ENCODE data around the gene PRR20G. TPM values are rescaled to one million over a fixed set of nuclear protein-coding genes. Genes with fewer than 3 reads are reported as not detected.

PRR20G gene
- not detected in 2 replicates for polyA plus RNA-seq
- polyA minus RNA-seq = not detected in 2 replicates

DNA sequence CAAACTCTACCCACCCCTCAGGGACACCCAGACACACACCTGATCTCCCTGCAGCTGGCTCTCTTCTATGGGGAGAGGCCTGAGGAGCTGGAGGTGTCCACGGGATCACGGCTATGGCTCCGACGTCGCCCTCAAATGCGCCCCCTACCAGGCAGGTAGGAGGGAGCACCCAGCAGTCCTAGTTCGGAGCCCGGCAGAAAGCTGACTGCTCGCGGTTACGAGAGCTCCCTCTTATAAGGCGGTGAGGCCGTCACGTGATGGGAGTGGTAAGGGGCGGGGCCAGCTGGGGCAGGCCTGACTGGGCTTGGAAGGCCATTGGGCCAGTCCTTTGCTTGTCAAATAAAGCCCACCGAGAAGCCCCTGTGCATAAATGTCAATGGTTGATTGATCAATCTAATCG, at the start of gene PRR20G:
Gene PRR20G, minus strand, starts transcription at position 207 of the 400 bp plus-strand sequence. CDS start 681 bp downstream, outside the sequence.
- TF ChIP-seq TAF1 (IDR thresholded peaks at IDR 0.05; ENCODE audit: low read depth) (no peak), SMC3 (conservative IDR thresholded peaks at IDR 0.05; ENCODE audit: poor library complexity) (no peak), EP300 (conservative IDR thresholded peaks at IDR 0.05; ENCODE audit: poor library complexity, severe bottlenecking) (no peak), MXI1 (conservative IDR thresholded peaks at IDR 0.05; ENCODE audit: poor library complexity, severe bottlenecking) (no peak), RAD21 (conservative IDR thresholded peaks at IDR 0.05) (no peak), POLR2AphosphoS5 (IDR thresholded peaks at IDR 0.05) (no peak), EZH2 (IDR thresholded peaks at IDR 0.05; ENCODE audit: borderline replicate concordance, insufficient read depth, low read length, poor library complexity, severe bottlenecking) (no peak)
- TF ChIP-seq, protein P1, sequence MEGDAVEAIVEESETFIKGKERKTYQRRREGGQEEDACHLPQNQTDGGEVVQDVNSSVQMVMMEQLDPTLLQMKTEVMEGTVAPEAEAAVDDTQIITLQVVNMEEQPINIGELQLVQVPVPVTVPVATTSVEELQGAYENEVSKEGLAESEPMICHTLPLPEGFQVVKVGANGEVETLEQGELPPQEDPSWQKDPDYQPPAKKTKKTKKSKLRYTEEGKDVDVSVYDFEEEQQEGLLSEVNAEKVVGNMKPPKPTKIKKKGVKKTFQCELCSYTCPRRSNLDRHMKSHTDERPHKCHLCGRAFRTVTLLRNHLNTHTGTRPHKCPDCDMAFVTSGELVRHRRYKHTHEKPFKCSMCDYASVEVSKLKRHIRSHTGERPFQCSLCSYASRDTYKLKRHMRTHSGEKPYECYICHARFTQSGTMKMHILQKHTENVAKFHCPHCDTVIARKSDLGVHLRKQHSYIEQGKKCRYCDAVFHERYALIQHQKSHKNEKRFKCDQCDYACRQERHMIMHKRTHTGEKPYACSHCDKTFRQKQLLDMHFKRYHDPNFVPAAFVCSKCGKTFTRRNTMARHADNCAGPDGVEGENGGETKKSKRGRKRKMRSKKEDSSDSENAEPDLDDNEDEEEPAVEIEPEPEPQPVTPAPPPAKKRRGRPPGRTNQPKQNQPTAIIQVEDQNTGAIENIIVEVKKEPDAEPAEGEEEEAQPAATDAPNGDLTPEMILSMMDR (IDR thresholded peaks at IDR 0.05; ENCODE audit: poor library complexity, severe bottlenecking) = no peak
- TF ChIP-seq, protein P2, sequence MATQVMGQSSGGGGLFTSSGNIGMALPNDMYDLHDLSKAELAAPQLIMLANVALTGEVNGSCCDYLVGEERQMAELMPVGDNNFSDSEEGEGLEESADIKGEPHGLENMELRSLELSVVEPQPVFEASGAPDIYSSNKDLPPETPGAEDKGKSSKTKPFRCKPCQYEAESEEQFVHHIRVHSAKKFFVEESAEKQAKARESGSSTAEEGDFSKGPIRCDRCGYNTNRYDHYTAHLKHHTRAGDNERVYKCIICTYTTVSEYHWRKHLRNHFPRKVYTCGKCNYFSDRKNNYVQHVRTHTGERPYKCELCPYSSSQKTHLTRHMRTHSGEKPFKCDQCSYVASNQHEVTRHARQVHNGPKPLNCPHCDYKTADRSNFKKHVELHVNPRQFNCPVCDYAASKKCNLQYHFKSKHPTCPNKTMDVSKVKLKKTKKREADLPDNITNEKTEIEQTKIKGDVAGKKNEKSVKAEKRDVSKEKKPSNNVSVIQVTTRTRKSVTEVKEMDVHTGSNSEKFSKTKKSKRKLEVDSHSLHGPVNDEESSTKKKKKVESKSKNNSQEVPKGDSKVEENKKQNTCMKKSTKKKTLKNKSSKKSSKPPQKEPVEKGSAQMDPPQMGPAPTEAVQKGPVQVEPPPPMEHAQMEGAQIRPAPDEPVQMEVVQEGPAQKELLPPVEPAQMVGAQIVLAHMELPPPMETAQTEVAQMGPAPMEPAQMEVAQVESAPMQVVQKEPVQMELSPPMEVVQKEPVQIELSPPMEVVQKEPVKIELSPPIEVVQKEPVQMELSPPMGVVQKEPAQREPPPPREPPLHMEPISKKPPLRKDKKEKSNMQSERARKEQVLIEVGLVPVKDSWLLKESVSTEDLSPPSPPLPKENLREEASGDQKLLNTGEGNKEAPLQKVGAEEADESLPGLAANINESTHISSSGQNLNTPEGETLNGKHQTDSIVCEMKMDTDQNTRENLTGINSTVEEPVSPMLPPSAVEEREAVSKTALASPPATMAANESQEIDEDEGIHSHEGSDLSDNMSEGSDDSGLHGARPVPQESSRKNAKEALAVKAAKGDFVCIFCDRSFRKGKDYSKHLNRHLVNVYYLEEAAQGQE (IDR thresholded peaks at IDR 0.05; ENCODE audit: borderline replicate concordance) = no peak
- H3K4me3 ChIP-seq (ENCODE audit: low read length) = no peak within 1 kb of the TSS
- no peaks in the 10 kb centered on the region for H3K79me2 ChIP-seq (replicated peaks; ENCODE audit: insufficient read depth, low read length)
- no peak within 1 kb of the TSS for H3K27ac ChIP-seq (ENCODE audit: low read length)
- no peak within 1 kb of the TSS for H3K9ac ChIP-seq (ENCODE audit: low read length)
- H3F3A ChIP-seq (ENCODE audit: insufficient read depth, low read length, poor library complexity, severe bottlenecking) = no peaks in the 10 kb centered on the region
- H3K27me3 ChIP-seq (ENCODE audit: insufficient read depth, low read depth, low read length) = no peaks in the 10 kb centered on the region
- no peak within 1 kb of the TSS for H2AFZ ChIP-seq (ENCODE audit: low read depth, low read length)
- peaks cover 5% of the 10 kb centered on the region for H3K9me3 ChIP-seq (ENCODE audit: low read length)
- no peaks in the 10 kb centered on the region for H3K36me3 ChIP-seq (ENCODE audit: insufficient read depth, low read length)
- H3K4me2 ChIP-seq (ENCODE audit: low read length) = no peak within 1 kb of the TSS
- no peaks in the 10 kb centered on the region for H3K9me2 ChIP-seq (ENCODE audit: insufficient read depth, low read length)
- H4K20me1 ChIP-seq (ENCODE audit: insufficient read depth) = no peaks in the 10 kb centered on the region

DNA sequence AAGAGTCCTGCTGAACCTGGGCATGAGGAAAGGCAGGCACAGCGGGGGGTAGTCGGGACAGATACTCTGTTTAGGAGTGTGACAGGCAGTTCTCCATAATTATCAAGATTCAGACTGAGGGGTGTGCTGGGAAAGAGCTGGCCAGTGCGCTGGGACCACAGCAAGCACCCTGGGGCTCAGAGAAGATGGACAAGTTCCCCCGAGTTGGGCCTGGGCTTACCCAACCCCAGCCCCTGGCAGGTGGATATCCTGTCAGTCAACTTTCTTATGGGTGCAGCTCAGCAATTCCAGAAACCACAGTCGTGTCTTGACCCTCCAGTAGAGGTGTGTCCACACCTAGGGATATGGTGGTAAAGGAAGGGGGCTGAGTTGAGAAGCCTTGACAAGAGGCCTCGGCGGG, 49.2 kb upstream of the PRR20G start:
- Histone ChIP-seq H3K4me3 (ENCODE audit: low read length) (no peak overlapping the region), H4K20me1 (ENCODE audit: insufficient read depth) (no peaks in the 10 kb centered on the region), H3K27me3 (ENCODE audit: insufficient read depth, low read depth, low read length) (no peaks in the 10 kb centered on the region), H3K9me2 (ENCODE audit: insufficient read depth, low read length) (no peaks in the 10 kb centered on the region), H3F3A (ENCODE audit: insufficient read depth, low read length, poor library complexity, severe bottlenecking) (no peaks in the 10 kb centered on the region), H3K4me2 (ENCODE audit: low read length) (no peak overlapping the region), H3K27ac (ENCODE audit: low read length) (no peak overlapping the region), H3K9ac (ENCODE audit: low read length) (no peak overlapping the region), H2AFZ (ENCODE audit: low read depth, low read length) (no peak overlapping the region), H3K36me3 (ENCODE audit: insufficient read depth, low read length) (no peaks in the 10 kb centered on the region), H3K9me3 (ENCODE audit: low read length) (peaks cover 3% of the 10 kb centered on the region), H3K79me2 (replicated peaks; ENCODE audit: insufficient read depth, low read length) (no peaks in the 10 kb centered on the region)
- TF ChIP-seq, protein P1 (IDR thresholded peaks at IDR 0.05; ENCODE audit: poor library complexity, severe bottlenecking) = no peak
- TF ChIP-seq EP300 (conservative IDR thresholded peaks at IDR 0.05; ENCODE audit: poor library complexity, severe bottlenecking) (no peak), MXI1 (conservative IDR thresholded peaks at IDR 0.05; ENCODE audit: poor library complexity, severe bottlenecking) (no peak), TAF1 (IDR thresholded peaks at IDR 0.05; ENCODE audit: low read depth) (no peak), SMC3 (conservative IDR thresholded peaks at IDR 0.05; ENCODE audit: poor library complexity) (no peak), POLR2AphosphoS5 (IDR thresholded peaks at IDR 0.05) (no peak), RAD21 (conservative IDR thresholded peaks at IDR 0.05) (no peak), EZH2 (IDR thresholded peaks at IDR 0.05; ENCODE audit: borderline replicate concordance, insufficient read depth, low read length, poor library complexity, severe bottlenecking) (no peak)
- TF ChIP-seq, protein P2 (IDR thresholded peaks at IDR 0.05; ENCODE audit: borderline replicate concordance) = no peak

All from neural cell (in vitro differentiated cells).